A204.1 (cell line): Measurements from ENCODE around the gene NUDT1.

Experiments
- FAIRE-seq: peaks from 2 replicates; lab custom pipeline; 2012; peaks lifted over from hg19 to GRCh38; lab: Jason Lieb, UNC

NUDT1 gene

GRCh38 chr7:2224934-2225333 is 17.1 kb upstream of the NUDT1 start:
- no peak for FAIRE-seq

- no peak for FAIRE-seq
Measured at GRCh38 chr7:2225336-2225735, 16.7 kb upstream of the NUDT1 start.

GRCh38 chr7:2225830-2226229 is 16.2 kb upstream of the NUDT1 start:
- FAIRE-seq = no peak

GRCh38 chr7:2227699-2228098 is 14.3 kb upstream of the NUDT1 start:
- FAIRE-seq = no peak

GRCh38 chr7:2228921-2229320 is 13.1 kb upstream of the NUDT1 start:
- no peak for FAIRE-seq

DNA sequence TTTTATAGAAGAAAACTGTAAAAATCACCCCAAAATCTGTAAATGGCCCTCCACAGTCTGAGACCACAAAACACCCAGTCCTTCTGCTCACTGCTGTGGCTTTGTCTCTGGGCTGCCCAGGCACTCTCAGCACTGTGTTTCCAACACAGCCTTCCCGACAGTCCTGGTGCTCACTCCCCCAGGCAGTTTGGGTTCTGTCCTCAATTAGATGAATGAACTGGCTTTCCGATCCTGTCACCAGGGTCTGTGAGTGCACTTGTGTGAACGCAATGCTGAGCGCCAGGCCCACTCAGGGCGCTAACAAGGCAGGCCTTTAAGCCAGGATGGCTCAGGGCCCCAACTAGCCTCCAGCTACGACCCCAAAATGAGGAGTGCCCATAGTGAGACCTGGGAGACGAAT is 12.6 kb upstream of the NUDT1 start:
- FAIRE-seq = no peak

DNA sequence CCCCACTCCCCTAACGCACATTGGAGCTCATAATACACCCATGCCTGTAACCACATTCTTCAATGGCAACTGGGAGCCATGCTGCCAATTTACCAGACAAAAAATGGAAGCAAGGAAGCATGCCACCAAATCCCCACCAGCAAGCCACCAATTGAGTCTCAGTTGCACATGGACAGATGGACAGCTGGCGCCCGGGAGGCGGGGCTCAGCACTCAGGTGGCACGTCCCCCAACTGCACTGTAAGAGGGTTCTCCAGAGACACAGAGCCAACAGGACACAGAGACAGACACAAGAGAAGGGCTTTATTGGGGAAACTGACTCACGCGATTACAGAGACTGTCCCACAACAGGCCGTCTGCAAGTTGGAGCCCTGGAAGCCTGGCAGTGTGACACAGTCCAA is 11.8 kb upstream of the NUDT1 start:
- FAIRE-seq = no peak

- no peak for FAIRE-seq
Measured at GRCh38 chr7:2230882-2231281, 11.1 kb upstream of the NUDT1 start.

GRCh38 chr7:2231992-2232765 is 9.8 kb upstream of the NUDT1 start:
- FAIRE-seq = no peak

- FAIRE-seq = no peak
Measured at GRCh38 chr7:2232766-2233520, 9.1 kb upstream of the NUDT1 start, which contains the start of gene MAD1L1. TSS of gene MAD1L1 (minus strand) at chr7:2232945. CDS start at chr7:2230133, 2,812 bp downstream.

DNA sequence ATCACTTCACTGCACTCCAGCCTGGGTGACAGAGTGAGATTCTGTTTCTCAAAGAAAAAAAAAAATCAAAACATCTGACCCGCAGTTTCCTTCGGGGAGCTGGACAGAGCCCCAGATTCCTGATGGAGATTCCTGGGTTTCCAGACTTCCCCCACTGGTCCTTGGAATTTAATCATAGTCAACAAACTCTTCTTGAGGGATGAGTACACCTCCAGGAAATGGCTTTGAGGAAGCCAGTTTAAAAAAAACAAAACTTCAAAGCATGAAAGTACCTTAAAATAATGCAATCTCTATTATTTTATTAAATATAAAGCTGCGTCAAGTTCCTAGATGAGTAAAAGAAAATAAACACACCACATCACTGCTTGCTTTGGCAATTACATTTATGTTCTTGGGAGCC is 8.1 kb upstream of the NUDT1 start:
- FAIRE-seq = no peak

GRCh38 chr7:2237109-2237602 is 4.9 kb upstream of the NUDT1 start:
- no peak for FAIRE-seq

DNA sequence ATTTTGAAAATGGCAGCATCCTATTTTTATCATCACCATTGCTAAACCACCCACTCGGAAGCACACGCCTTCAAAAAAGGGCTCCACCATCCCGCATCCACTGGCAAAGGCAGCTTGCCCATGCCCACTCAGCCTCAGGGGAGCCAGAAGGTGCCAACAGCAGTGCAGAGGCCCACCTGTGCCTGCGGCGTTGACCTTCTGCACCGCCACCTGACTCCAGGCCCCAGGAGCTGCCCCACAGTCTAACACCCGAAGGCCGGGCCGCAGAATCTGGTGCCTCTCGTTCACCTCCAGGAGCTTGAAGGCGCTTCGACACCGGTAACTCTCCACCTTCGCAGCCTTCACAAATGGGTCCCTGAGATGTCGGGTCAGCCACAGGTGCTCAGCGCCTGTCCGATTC is 2.8 kb upstream of the NUDT1 start:
- no peak for FAIRE-seq

DNA sequence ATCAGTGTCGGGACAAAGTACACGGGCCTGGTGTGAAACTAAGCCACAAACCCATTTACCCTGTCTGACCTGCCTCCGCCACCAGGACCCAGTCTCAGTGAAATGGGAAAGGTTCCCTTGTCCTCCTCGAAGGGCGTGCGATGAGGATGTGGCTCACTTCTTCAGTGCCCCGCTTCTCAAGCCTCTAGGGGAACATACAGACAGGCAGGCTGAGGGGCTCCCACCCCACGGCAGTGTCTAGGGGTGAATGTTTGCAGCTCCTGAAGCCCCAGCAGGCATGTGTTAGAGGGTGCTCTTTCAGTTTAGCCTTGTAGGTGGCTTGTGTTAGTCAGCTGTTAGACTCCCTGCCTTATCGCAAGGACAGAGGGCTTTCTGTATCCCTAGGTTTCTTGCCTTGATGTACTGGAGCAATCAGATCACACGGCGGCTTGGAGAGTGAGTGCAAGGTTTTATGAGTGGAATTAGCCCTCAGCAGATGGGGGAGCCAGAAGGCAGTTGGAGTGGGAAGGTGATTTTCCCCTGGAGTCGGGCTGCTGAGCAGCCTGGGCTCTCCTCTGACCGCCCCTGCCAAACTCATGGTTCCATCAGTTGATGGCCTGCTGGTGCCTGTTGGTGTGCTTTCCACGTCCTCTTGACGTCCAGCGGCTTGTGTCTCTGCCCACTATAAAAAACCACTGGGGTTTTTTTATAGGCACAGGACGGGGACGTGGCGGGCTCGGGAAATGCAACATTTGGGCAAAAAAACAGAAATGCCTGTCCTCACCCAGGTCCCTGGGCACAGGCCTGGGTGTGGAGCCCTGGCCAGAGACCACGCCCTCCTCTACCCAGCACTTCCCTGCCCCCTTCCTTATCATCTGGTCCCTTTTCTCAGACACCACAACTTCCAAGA is 759 bp downstream of the NUDT1 start:
- FAIRE-seq = no peak

DNA sequence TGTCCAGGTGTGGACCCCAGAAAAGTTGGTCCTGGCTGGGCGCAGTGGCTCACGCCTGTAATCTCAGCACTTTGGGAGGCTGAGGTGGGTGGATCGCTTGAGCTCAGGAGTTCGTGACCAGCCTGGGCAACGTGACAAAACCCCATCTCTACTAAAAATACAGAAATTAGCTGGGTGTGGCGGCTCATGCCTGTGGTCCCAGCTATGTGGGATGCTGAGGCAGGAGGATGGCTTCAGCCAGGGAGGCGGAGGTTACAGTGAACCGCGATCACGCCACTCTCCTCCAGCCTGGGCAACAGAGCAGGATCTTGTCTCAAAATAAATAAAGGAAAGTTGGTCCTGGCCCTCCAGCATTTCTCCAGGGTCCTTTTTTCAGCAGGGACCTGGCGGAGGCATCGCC is 1.4 kb downstream of the NUDT1 start:
- FAIRE-seq = no peak

GRCh38 chr7:2244404-2244995 is 2.5 kb downstream of the NUDT1 start:
- FAIRE-seq = no peak

DNA sequence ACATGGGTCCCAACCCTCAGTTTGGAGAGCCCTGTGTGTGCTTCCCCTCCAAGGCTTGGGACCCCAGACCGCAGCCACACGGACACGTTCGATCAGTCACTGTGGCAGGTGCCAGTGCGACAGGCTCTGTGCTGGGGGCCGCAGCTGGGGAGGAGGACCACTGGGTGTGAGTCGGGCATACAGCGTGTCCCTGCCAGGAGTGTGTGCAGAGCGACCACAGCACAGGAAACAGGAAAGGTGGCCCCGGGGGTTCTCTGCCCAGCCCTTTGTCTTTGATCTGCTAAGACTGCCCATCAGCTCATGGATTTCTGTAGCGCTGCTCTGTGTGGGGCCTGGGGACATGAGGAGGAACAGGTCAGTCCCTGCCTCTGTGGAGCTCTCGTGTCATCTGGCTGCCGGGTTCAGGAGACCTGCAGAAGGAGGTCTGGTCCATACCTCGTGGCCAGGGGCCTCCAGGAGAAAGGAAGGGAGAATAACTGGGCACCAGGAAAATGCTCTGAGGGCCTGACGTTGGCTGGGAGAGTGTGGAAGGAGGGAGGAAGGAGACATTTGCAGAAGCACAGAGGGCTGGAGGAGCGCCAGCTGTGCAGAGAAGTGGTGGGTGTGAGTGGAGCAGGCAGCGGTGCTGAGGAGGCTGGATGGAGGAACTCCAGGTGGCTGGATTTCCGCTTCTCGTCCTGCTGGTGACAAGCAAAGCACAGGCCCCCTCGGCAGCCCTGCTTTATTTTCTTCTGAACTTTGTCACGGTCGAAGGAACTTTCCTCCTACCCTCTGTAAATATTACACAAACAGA is 4.1 kb downstream of the NUDT1 start:
- FAIRE-seq = no peak

- no peak for FAIRE-seq
Measured at GRCh38 chr7:2247141-2247995, 5.3 kb downstream of the NUDT1 start.

GRCh38 chr7:2248984-2249694 is 7.1 kb downstream of the NUDT1 start:
- FAIRE-seq = no peak
